ENCODE measurements around the gene ERBB4.

DNA sequence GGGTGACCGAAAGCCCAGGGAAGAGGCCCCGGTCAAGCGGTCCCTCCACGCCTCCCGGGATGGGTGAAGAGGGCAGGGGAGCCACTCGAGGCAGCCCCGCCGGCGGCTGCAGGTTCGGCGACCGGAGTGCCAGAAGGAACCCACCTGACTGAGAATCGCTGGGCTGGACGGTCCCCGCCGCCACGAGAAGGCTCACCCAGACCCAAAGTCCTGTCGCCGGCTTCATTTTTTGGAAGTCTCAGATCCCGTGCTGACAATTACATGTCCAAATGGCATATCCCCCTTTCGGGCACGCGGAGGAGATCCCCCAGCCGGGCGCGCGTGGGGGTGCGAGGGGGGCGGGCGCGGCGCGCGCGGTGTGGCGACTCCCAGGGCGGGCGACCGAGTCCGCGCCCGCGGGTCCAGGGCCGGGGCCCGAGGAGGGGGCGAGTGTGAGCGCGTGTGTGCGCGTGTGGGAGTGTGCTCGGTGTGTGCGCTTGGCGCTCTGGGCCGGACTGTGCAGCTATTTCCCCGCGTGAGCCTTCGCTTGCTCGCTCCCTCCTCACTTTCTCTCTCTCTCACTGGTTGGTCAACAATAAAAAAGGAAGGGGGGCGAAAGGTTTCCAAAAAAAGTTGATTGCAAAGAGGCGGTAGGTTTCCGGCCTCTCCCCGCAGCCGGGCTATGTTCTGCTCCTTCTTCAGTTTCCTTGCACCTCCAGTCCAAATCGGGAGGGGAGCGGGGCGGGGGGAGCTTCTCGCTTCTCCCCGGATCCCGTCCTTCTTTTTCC is at the start of gene ERBB4:
- TF ChIP-seq, protein P1, sequence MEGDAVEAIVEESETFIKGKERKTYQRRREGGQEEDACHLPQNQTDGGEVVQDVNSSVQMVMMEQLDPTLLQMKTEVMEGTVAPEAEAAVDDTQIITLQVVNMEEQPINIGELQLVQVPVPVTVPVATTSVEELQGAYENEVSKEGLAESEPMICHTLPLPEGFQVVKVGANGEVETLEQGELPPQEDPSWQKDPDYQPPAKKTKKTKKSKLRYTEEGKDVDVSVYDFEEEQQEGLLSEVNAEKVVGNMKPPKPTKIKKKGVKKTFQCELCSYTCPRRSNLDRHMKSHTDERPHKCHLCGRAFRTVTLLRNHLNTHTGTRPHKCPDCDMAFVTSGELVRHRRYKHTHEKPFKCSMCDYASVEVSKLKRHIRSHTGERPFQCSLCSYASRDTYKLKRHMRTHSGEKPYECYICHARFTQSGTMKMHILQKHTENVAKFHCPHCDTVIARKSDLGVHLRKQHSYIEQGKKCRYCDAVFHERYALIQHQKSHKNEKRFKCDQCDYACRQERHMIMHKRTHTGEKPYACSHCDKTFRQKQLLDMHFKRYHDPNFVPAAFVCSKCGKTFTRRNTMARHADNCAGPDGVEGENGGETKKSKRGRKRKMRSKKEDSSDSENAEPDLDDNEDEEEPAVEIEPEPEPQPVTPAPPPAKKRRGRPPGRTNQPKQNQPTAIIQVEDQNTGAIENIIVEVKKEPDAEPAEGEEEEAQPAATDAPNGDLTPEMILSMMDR (IDR thresholded peaks at IDR 0.05): no peak
- TF ChIP-seq POLR2A (IDR thresholded peaks at IDR 0.05) (no peak), EP300 (IDR thresholded peaks at IDR 0.05) (no peak)

All from ovary (tissue), 3 donors.